Panc1 (cell line): Measurements from ENCODE around the gene CES1. TPM values are rescaled to one million over a fixed set of nuclear protein-coding genes. Genes with fewer than 3 reads are reported as not detected.
"Not testable (repeated sequence)": the region's sequence is repeated elsewhere in the genome, so short reads cannot be mapped to it uniquely, and the experiment has no call there.

ENCODE experiments used
- ATAC-seq: fragments of 200-7000 bp; cut with Tn5 transposase; 2 replicates; pipeline ENCODE4 v1.9.1; 2020; ENCODE audit warnings: mild to moderate bottlenecking, moderate library complexity
- BruUV-seq: library from RNA; stranded (reverse); fragments of 400-500 nt; replicated peaks from 2 replicates; lab custom pipeline; 2021; lab: Mats Ljungman, UMichigan
- CTCF ChIA-PET: fragments of 300-600 bp; sonication (Branson Sonifier 250); formaldehyde crosslinking; loops from one replicate; lab custom pipeline; 2022; ENCODE audit warnings: antibody characterized with exemption; lab: Charles Lee
- POLR2A ChIA-PET: fragments of 300-600 bp; sonication (Branson Sonifier 250); formaldehyde crosslinking; loops from one replicate; lab custom pipeline; 2022; ENCODE audit warnings: antibody characterized with exemption; lab: Charles Lee
- DNase-seq: peaks from one replicate; pipeline ENCODE4 v3.0.0-alpha.2; 2010; ENCODE audit warnings: low read depth, low spot score
- H3K27ac ChIP-seq: 2 replicates; pipeline ENCODE4 v1.5.1; 2011; ENCODE audit warnings: mild to moderate bottlenecking, low read length, inconsistent platforms
- H3K27me3 ChIP-seq: fragments of 200-500 bp; sonication (Bioruptor generic); 2 replicates; pipeline ENCODE4 v1.6.0; 2014; ENCODE audit warnings: low read length, inconsistent platforms; ENCODE audit not compliant: control insufficient read depth, insufficient read depth
- H3K36me3 ChIP-seq: fragments of 200-500 bp; sonication (Bioruptor generic); 2 replicates; pipeline ENCODE4 v1.5.1; 2014; ENCODE audit warnings: inconsistent platforms, mild to moderate bottlenecking, low read length, moderate library complexity; ENCODE audit not compliant: control insufficient read depth, insufficient read depth
- H3K4me1 ChIP-seq: 2 replicates; pipeline ENCODE4 v1.5.1; 2011; ENCODE audit warnings: inconsistent platforms, mild to moderate bottlenecking, low read length, moderate library complexity; ENCODE audit not compliant: control insufficient read depth, insufficient read depth
- H3K4me3 ChIP-seq, 2 experiments: 2 replicates each; pipeline ENCODE4 v1.5.1; 2011 to 2012; ENCODE audit warnings: low read depth in 2 of 2, low read length in 2 of 2, mild to moderate bottlenecking in 2 of 2, inconsistent platforms in 1 of 2, moderate library complexity in 1 of 2
- H3K9me3 ChIP-seq: fragments of 200-500 bp; sonication (Bioruptor generic); 2 replicates; pipeline ENCODE4 v1.5.1; 2014; ENCODE audit warnings: low read depth, mild to moderate bottlenecking, inconsistent platforms, low read length, moderate library complexity; ENCODE audit not compliant: control insufficient read depth, insufficient read depth
- in situ Hi-C: cut with HindIII; loops from 2 replicates; pipeline ENCODE4 v1.10.0; 2016; ENCODE audit warnings: low sequenced_read_pairs, low pct_unique_long_range_greater_than_20kb
- intact Hi-C: fragments of 100-400 bp; cut with micrococcal nuclease; formaldehyde crosslinking; loops from one replicate; pipeline ENCODE4 v1.10.0; 2022; ENCODE audit not compliant: unreplicated experiment
- total RNA-seq: library from RNA; stranded (reverse); gene quantifications from one replicate; pipeline ENCODE4 v1.2.1, GENCODE V29; 2021; ENCODE audit not compliant: unreplicated experiment

The CES1 gene
- total RNA-seq, 1 experiment from 2014 or later, result 27.5 TPM

DNA sequence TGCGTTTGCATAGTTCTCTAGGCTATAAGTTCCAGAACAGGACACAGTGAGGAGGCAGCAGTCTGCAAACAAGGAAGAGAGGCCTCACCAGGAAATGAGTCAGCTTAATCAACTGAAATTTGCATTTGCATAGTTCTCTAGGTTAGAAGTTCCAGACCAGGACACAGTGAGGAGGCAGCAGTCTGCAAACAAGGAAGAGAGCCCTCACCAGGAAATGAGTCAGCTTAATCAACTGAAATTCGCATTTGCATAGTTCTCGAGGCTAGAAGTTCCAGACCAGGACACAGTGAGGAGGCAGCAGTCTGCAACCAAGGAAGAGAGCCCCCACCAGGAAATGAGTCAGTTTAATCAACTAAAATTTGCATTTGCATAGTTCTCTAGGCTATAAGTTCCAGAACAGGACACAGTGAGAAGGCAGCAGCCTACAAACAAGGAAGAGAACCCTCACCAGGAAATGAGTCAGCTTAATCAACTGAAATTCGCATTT is 79.7 kb downstream of the CES1 start:
- H3K4me1 ChIP-seq, BruUV-seq, H3K36me3 ChIP-seq, intact Hi-C loops, H3K4me3 ChIP-seq, in situ Hi-C loops, H3K27me3 ChIP-seq, ATAC-seq, DNase-seq, H3K9me3 ChIP-seq: not testable (repeated sequence)
- peak overlapping the region; percentile 60 for H3K27ac ChIP-seq
- ChIA-PET CTCF (interaction anchor here (0.7 kb wide), 1 partner anchor 84 kb away, joined by 6 read pairs; no protein-coding TSS in a partner anchor), POLR2A (interaction anchor here (0.7 kb wide), 1 partner anchor 32 kb away, joined by 4 read pairs; no protein-coding TSS in a partner anchor)

Other genes starting within 250 kb of the CES1 start
- 0.10 TPM for gene SLC6A2, start 177.1 kb downstream of the CES1 start, total RNA-seq
- not detected for gene CES5A, start 42.3 kb upstream of the CES1 start, total RNA-seq